Stomach smooth muscle (tissue), 2 donors: ENCODE measurements around the gene RFX2.

Source experiments
- H3K27ac ChIP-seq: one replicate; pipeline ENCODE4 v1.7.0; 2013; ENCODE audit warnings: mild to moderate bottlenecking, low read length, inconsistent platforms
- H3K27me3 ChIP-seq, 2 donors: one replicate each; pipeline ENCODE4 v1.7.0; 2013; ENCODE audit warnings: low read length in 2 of 2; ENCODE audit not compliant: insufficient read depth in 2 of 2, control insufficient read depth in 1 of 2
- H3K36me3 ChIP-seq, 2 donors: one replicate each; pipeline ENCODE4 v1.7.0; 2013; ENCODE audit warnings: low read length in 2 of 2; ENCODE audit not compliant: control insufficient read depth in 2 of 2, insufficient read depth in 2 of 2
- H3K4me1 ChIP-seq: one replicate; pipeline ENCODE4 v1.7.0; 2013; ENCODE audit warnings: low read length; ENCODE audit not compliant: control insufficient read depth, insufficient read depth
- H3K4me3 ChIP-seq, 2 donors: one replicate each; pipeline ENCODE4 v1.7.0; 2013; ENCODE audit warnings: low read length in 2 of 2
- H3K9ac ChIP-seq, 2 donors: one replicate each; pipeline ENCODE4 v1.7.0; 2013; ENCODE audit warnings: low read length in 2 of 2, mild to moderate bottlenecking in 1 of 2
- H3K9me3 ChIP-seq, 2 donors: one replicate each; pipeline ENCODE4 v1.7.0; 2013; ENCODE audit warnings: low read length in 2 of 2; ENCODE audit not compliant: control insufficient read depth in 2 of 2
- donor health status: healthy.
- donor health status: Pancreatic carcinoma.

The RFX2 gene

DNA sequence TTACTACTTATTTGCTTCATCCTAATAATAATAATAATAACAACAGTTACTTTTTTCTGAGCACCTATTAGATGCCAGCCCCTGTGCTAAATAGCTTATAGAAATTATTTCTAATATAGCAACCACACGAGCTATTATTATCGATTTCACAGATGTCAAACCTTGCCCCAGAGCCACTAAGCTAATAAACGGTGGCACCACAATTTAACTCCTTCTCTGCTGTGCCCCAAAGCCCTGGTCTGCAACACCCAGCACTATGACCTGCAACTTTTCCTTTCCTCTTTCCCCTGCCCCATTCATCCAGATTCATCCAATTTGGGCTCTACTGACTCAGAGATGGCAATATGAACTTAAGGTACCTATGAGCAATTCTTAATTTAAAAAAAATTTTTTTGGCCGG is 6.4 kb downstream of the RFX2 start:
- Histone ChIP-seq H3K27ac (peak overlapping the region; percentile 89), H3K4me3 (peak overlapping the region in 1 of 2 donors; percentile 44), H3K9ac (peak overlapping the region in 1 of 2 donors; percentile 47), H3K9me3 (no peaks in the 10 kb centered on the region), H3K27me3 (no peaks in the 10 kb centered on the region), H3K36me3 (no peaks in the 10 kb centered on the region), H3K4me1 (peaks cover 67% of the 10 kb centered on the region)

DNA sequence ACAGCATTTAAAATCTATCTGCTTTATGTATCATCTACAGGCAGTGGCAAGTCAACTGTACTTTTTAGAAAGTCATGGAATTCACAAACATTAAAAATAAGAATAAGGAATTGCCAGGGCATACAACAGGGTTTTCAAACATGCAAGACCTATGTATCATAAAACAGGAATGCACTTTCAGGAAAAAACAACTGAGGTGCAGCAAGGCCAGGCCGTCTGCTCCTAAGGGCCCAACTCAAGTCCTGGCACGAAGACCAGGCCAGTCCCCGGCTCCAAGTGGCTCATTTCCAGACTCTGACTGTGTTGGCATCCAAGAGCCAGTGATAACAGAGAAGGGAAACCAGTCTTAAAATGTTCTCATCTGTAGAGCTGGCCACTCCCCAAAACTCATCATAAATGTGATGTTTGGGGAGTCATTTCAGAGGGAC is 7.1 kb downstream of the RFX2 start:
- no peaks in the 10 kb centered on the region for H3K27me3 ChIP-seq
- H3K4me3 ChIP-seq, result peak overlapping the region; percentile 8 to 44
- H3K9ac ChIP-seq, result peak overlapping the region; percentile 30 to 47
- no peaks in the 10 kb centered on the region for H3K9me3 ChIP-seq
- no peaks in the 10 kb centered on the region for H3K36me3 ChIP-seq
- H3K27ac ChIP-seq, result peak overlapping the region; percentile 89
- peaks cover 74% of the 10 kb centered on the region for H3K4me1 ChIP-seq

DNA sequence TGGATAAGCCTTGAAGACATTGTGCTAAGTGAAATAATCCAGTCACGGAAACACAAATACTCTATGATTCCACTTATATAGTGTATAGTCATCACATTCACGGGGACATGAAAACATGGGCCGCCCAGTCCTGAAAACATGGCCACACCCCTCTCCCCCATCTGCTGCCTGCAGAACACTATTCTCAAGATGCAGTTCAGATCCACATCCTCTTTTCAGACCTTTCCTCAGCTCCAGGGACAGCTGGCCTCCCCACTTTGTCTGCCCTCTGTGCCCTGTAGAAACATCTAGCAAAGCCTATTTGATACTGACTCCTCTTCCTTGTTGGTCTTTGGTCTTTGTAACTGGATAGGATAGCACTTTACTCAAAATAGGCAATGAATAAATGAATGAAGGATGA is 8.3 kb downstream of the RFX2 start:
- no peaks in the 10 kb centered on the region for H3K27me3 ChIP-seq
- H3K27ac ChIP-seq, result peak overlapping the region; percentile 89
- H3K4me1 ChIP-seq, result peaks cover 79% of the 10 kb centered on the region
- H3K9me3 ChIP-seq, result no peaks in the 10 kb centered on the region
- no peak overlapping the region for H3K9ac ChIP-seq
- H3K36me3 ChIP-seq, result no peaks in the 10 kb centered on the region
- no peak overlapping the region for H3K4me3 ChIP-seq

DNA sequence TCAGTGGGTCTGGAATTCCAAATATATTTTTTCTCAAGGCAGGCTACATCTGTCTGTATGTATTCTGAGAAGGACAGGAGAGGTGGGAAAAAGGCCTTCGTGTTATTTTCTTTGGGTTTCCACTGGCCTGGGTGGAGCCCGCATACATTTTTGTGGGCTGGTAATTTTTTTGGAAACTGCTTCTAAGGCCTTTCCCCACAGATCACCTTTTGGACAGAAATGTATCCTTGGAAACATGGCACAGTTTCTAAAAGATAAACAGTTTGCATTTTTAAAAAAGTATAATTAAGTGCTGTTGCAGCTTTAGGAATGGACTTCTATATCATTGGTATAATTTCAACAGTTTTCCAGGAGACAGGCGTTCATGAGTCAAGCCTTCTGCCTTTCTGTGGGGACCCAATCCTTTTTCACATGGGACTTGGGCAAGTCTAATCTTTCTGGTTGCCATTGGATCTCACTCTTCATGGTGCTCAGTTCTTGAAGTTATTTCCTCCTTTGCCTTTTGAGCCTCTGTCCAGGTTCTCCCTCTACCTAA is 8.9 kb downstream of the RFX2 start:
- peak overlapping the region; percentile 89 for H3K27ac ChIP-seq

DNA sequence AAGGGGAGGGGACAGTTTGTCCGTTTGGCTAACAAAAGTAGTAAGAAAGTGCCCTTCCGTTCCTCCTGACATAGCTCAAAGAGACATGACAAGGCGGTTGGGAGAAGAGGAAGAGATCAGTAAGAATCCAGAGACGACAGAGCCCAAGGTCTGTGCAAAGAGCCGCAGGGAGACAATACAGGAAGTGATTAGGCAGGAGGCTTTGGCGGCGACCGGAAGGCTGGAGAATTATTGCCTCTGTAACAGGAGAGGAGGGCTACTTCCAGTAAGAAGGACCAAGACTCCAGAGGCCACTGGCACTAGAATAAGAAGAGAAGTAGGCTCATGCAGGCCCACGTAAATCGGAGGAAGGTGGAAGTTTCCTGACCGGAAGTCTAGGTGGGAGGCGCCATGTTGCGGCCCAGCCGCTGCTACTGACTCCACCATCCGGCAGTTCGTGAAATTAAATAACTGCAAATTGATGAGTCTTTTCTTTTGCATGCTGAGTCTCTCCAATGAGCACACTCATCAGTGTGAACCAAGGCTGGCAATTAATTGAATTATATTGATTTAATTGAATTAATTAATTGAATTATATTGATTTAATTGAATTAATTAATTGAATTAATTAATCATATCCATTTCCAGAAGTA is 9.9 kb downstream of the RFX2 start:
- Histone ChIP-seq H3K4me3 (peak overlapping the region in 1 of 2 donors; percentile 47), H3K9ac (peak overlapping the region; percentile 3 to 13), H3K9me3 (no peaks in the 10 kb centered on the region), H3K36me3 (no peaks in the 10 kb centered on the region), H3K27me3 (no peaks in the 10 kb centered on the region), H3K27ac (peak overlapping the region; percentile 85), H3K4me1 (peaks cover 70% of the 10 kb centered on the region)

More for the DNA sequence above, 8.9 kb downstream of the RFX2 start:
- H3K27me3 ChIP-seq, result no peaks in the 10 kb centered on the region
- H3K9me3 ChIP-seq, result no peaks in the 10 kb centered on the region
- peaks cover 79% of the 10 kb centered on the region for H3K4me1 ChIP-seq
- no peak overlapping the region for H3K9ac ChIP-seq
- H3K4me3 ChIP-seq, result no peak overlapping the region
- no peaks in the 10 kb centered on the region for H3K36me3 ChIP-seq

DNA sequence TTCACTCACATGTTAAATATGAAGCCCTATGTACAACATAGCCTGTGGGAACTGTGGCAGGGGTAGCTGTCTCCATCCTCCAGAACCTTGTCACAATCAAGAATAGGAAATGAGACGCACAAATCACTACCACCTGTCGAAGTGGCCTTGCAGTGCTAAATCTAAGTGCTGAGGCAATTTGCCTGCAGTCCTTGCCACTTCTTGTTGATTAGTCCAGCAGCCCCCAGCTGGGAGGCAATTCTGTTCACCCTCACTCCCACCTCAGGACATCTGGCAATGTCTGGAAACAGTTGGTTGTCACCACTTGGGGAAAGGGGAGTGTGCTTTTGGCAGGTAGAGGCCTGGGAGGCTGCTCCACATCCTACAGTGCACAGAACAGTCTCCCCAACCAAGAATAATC is 10.7 kb downstream of the RFX2 start:
- Histone ChIP-seq H3K36me3 (no peaks in the 10 kb centered on the region), H3K9me3 (no peaks in the 10 kb centered on the region), H3K4me3 (peak overlapping the region; percentile 10 to 40), H3K27me3 (no peaks in the 10 kb centered on the region), H3K9ac (peak overlapping the region; percentile 17 to 42), H3K27ac (peak overlapping the region; percentile 85), H3K4me1 (peaks cover 62% of the 10 kb centered on the region)

DNA sequence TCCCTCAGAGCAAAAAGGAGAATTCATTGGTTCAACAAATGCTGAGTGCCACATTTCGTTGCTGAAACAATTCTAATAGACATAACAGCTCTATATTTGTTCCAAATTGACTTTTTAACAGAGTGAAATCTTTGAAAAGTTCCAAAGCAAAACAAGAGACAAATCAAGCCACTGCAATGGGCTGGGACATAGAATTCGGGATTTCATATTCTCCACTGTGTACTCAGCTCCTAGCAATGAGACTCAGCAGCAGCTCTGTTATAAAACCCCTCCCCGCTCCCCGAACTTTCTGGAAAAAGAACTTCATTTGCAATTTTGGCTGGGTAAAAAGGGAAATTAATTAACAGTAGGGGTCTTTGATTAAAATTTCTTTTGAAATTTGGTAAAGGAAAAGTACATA is 11.3 kb downstream of the RFX2 start:
- H3K27ac ChIP-seq, result peak overlapping the region; percentile 85
- peaks cover 65% of the 10 kb centered on the region for H3K4me1 ChIP-seq
- peak overlapping the region; percentile 7 to 23 for H3K4me3 ChIP-seq
- H3K9ac ChIP-seq, result peak overlapping the region; percentile 46 to 58
- no peaks in the 10 kb centered on the region for H3K9me3 ChIP-seq
- H3K36me3 ChIP-seq, result no peaks in the 10 kb centered on the region
- H3K27me3 ChIP-seq, result no peaks in the 10 kb centered on the region

DNA sequence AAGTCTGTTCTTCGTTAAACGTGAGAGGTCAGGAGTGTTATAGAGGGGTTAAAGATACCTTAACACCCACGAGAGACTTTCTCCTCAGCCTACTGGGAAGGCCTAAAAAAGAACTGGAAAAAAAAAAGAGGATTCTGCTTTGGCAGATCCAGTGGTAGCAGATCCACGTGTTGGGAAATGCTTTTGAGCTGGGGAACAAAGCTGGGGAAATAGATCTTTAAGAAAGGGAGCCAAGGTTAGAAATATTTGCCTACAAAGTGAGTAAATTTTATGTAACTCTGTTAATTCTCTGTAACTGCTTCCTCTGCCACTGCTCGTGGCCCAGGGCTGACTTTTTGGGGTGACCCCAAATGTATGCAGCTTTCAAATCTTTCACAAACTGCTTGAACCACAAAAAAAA is 11.7 kb downstream of the RFX2 start:
- Histone ChIP-seq H3K27me3 (no peaks in the 10 kb centered on the region), H3K9ac (peak overlapping the region; percentile 46 to 58), H3K36me3 (no peaks in the 10 kb centered on the region), H3K4me3 (peak overlapping the region in 1 of 2 donors; percentile 23), H3K27ac (peak overlapping the region; percentile 85), H3K9me3 (no peaks in the 10 kb centered on the region), H3K4me1 (peaks cover 64% of the 10 kb centered on the region)

DNA sequence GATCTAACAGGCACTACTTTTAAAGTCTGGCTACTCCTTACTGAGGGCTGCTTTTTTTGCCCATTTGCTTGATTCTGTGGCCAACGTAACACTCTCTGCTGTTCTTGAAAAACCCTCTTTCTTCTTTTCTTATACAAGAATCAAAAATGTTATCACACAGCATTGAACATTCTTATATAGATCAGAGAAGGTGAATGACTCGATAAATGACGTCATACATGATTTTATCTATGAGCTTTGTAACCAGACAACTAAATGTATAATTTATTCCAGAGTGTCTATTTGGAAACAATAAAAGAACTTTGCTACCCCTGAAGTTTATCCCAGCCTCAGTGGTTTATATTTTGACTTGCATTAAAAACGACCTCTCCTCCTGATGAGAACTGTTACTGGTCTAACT is 12.4 kb downstream of the RFX2 start:
- no peaks in the 10 kb centered on the region for H3K27me3 ChIP-seq
- H3K4me1 ChIP-seq, result peaks cover 65% of the 10 kb centered on the region
- no peak overlapping the region for H3K9ac ChIP-seq
- H3K4me3 ChIP-seq, result no peak overlapping the region
- no peaks in the 10 kb centered on the region for H3K9me3 ChIP-seq
- peak overlapping the region; percentile 85 for H3K27ac ChIP-seq
- H3K36me3 ChIP-seq, result no peaks in the 10 kb centered on the region

DNA sequence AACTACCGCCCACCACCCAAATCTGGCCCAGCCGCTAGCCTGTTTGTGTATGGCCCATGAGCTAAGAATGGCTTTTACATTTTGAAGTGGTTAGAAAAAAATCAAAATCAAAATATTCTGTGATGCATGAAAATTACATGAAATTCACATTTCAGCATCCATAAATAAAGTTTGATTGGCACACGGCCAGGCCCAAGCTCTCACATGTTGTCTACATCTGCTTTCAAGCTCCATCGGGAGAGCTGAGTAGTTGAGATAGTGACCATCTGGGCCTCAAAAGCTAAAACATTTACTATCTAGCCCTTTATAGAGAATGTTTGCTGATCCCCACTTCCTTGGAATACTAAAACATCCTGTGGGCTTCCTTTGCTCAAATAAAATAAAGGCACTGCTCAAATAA is 14.5 kb downstream of the RFX2 start:
- Histone ChIP-seq H3K27me3 (no peaks in the 10 kb centered on the region), H3K4me1 (peaks cover 67% of the 10 kb centered on the region), H3K36me3 (no peaks in the 10 kb centered on the region), H3K9me3 (no peaks in the 10 kb centered on the region), H3K27ac (peak overlapping the region; percentile 4), H3K4me3 (no peak overlapping the region), H3K9ac (no peak overlapping the region)
